Measurements from ENCODE around the gene ROR2.

DNA sequence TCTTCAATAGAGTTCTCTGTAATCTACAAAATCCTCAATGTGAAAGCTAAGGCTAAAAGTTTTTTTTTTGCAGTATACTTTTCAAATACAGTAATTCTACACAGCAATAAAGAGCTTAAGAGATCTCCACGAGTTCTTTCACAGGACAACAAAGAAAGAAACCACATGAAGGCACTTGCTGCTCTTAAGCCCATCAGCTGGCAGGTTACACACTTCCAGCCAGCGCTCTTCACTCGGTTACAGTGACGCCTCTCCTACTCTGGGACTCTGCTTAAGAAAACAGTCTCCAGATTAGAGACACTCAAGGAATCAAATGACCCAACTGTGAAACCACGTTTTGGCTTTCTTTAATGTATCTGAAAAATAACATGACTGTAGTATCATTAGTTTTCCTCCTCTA lies 85.0 kb downstream of the ROR2 start:
- TF ChIP-seq, protein P1, sequence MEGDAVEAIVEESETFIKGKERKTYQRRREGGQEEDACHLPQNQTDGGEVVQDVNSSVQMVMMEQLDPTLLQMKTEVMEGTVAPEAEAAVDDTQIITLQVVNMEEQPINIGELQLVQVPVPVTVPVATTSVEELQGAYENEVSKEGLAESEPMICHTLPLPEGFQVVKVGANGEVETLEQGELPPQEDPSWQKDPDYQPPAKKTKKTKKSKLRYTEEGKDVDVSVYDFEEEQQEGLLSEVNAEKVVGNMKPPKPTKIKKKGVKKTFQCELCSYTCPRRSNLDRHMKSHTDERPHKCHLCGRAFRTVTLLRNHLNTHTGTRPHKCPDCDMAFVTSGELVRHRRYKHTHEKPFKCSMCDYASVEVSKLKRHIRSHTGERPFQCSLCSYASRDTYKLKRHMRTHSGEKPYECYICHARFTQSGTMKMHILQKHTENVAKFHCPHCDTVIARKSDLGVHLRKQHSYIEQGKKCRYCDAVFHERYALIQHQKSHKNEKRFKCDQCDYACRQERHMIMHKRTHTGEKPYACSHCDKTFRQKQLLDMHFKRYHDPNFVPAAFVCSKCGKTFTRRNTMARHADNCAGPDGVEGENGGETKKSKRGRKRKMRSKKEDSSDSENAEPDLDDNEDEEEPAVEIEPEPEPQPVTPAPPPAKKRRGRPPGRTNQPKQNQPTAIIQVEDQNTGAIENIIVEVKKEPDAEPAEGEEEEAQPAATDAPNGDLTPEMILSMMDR (IDR thresholded peaks at IDR 0.05): no peak
- TF ChIP-seq POLR2A (IDR thresholded peaks at IDR 0.05): no peak
